Nephron (organoid): ENCODE data around the gene ASTL.
A peak's percentile ranks its signal among the peaks of the same experiment; 100 is the strongest.

Source experiments
- H3K27ac Mint-ChIP-seq, 3 experiments: 2 replicates each; pipeline ENCODE4 v1.8.0; 2020; ENCODE audit warnings: mixed read lengths in 3 of 3, mild to moderate bottlenecking in 2 of 3, moderate library complexity in 1 of 3
- H3K27me3 Mint-ChIP-seq: 2 replicates; pipeline ENCODE4 v1.8.0; 2021; ENCODE audit warnings: low read depth, mild to moderate bottlenecking, moderate library complexity, mixed read lengths
- H3K36me3 Mint-ChIP-seq: 2 replicates; pipeline ENCODE4 v1.8.0; 2020; ENCODE audit warnings: low read depth, mixed read lengths
- H3K4me1 Mint-ChIP-seq: 2 replicates; pipeline ENCODE4 v1.8.0; 2020; ENCODE audit warnings: mixed read lengths
- H3K4me3 Mint-ChIP-seq, 3 experiments: 2 replicates each; pipeline ENCODE4 v1.8.0; 2020; ENCODE audit warnings: mild to moderate bottlenecking in 3 of 3, mixed read lengths in 3 of 3, moderate library complexity in 2 of 3
- H3K9me3 Mint-ChIP-seq: 2 replicates; pipeline ENCODE4 v1.8.0; 2020; ENCODE audit warnings: mixed read lengths
- CTCF ChIP-seq, 3 experiments: fragments of 200-600 bp; sonication (generic); IDR thresholded peaks; one replicate each; pipeline ENCODE4 v1.5.0; 2021; ENCODE audit warnings: antibody characterized with exemption in 3 of 3; ENCODE audit not compliant: unreplicated experiment in 3 of 3

ASTL gene

DNA sequence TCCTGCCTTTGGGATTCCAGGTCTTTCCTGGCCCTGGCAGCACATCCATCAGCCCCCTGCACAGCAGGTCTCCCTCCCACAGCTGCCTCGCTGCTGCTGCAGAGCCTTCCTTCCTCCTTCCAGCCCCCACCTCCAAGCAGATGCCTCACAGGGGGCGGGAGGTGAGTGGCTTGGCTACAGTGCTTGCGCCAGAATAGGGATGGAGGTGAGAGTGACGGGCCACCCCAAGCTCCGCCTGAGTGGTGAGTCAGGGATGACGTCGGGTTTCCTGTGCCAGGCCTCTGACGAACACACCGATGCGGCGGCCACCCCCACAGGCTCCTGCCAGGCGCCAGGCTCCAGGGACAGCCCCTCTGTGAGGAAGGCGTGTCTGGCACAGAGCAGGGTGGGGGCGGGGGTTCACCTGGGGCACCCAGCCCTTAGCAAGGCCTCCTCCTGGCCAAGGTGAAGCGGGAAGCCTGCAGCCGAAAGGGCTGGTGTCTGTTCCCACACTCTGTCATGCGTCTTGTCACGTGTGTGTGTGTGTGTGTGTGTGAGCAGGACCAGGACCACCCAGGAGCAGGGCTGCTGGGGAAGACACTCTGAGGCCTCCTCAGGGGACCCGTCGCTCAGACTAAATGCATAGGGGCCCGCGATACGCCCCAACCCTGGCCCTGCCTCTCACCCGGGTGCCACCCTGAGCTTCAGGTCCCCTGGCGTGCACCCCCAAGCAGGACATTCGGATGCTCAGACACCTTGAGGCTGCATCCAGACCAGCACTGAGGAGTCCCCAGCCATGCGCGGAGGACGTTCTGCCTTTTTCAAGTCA lies 10.3 kb upstream of the ASTL start:
- no peak for TF ChIP-seq CTCF (IDR thresholded peaks at IDR 0.05; ENCODE audit: unreplicated experiment in 3 of 3)

DNA sequence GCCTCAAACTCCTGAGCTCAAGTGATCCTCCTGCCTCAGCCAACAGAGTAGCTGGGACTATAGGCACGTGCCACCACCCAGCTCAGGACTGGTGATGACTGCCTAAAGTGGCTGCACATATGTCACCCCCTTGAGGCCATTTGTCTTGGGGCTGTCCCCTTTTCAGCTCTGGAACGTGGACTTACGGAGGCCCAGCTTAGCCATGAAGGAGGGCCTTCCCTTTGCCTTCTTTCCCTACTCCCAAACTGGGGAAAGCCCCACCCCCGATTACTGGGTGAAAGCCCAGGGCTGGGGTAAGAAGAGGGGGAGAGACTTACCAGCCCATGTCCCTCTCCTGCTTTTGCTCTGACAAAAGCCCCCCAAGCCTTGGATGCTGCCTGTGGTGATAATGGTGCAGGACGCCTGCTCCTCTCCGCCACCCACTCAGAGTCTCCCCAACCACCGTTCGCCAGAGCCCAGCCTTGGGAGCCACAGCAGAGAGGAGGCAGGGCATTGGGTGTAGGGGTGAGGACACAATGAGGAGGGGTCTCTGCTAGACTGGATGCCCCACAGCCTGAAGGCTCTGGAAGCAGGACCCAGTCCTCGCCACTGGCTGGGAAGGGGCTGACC lies 9.4 kb upstream of the ASTL start:
- no peaks in the 10 kb centered on the region for H3K9me3 Mint-ChIP-seq
- H3K36me3 Mint-ChIP-seq = no peaks in the 10 kb centered on the region
- TF ChIP-seq CTCF (IDR thresholded peaks at IDR 0.05; ENCODE audit: unreplicated experiment in 3 of 3) = no peak
- H3K4me1 Mint-ChIP-seq = peaks cover 45% of the 10 kb centered on the region
- H3K27me3 Mint-ChIP-seq = peaks cover 8% of the 10 kb centered on the region
- peak overlapping the region; percentile 94 to 96 (median 95) for H3K27ac Mint-ChIP-seq
- peak overlapping the region in 2 of 3 experiments; percentile 77 to 84 for H3K4me3 Mint-ChIP-seq

More for the DNA sequence above, 10.3 kb upstream of the ASTL start:
- Mint-ChIP-seq H3K4me3 (peak overlapping the region; percentile 54 to 67 (median 64)), H3K27ac (peak overlapping the region; percentile 94 to 96 (median 95)), H3K4me1 (peaks cover 54% of the 10 kb centered on the region), H3K27me3 (peaks cover 8% of the 10 kb centered on the region), H3K9me3 (no peaks in the 10 kb centered on the region), H3K36me3 (no peaks in the 10 kb centered on the region)

DNA sequence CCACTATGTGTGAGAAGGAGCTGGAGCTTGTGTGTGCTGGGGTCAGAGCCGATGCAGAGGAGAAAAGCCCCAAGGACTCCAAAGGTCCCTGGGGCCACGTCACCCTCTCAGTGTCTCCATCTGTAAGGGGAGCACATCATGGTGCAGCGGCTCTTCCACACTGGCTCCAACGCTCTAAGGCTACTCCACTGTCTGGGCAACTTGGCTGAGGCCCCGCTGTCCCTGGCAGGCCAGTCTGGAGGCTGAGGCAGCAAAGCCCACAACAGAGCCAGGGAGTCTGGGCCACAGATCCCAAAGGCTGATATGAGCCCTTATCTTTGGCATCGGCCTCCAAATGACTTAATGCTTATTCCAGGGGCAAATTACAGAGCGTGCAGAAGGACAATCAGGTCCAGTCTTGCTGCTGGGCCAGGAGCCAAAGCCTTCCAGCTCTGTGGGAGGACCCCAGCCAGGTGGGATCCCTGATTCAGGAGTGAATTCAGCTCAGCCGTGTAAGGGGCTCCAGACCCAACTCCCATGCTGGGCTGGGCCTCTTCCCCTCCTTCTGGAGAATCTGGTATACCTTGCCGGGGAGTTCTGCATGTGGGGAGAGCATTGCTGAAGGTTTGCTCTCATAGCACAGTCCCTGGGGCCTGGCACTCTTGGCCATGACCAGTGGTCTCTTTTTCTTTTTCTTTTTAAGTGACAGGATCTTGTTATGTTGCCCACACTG lies 8.7 kb upstream of the ASTL start:
- Mint-ChIP-seq H3K4me1 (peaks cover 42% of the 10 kb centered on the region), H3K4me3 (peak overlapping the region; percentile 68 to 84 (median 77)), H3K9me3 (no peaks in the 10 kb centered on the region), H3K36me3 (no peaks in the 10 kb centered on the region), H3K27me3 (peaks cover 8% of the 10 kb centered on the region), H3K27ac (peak overlapping the region; percentile 94 to 95 (median 94))
- no peak for TF ChIP-seq CTCF (IDR thresholded peaks at IDR 0.05; ENCODE audit: unreplicated experiment in 3 of 3)

DNA sequence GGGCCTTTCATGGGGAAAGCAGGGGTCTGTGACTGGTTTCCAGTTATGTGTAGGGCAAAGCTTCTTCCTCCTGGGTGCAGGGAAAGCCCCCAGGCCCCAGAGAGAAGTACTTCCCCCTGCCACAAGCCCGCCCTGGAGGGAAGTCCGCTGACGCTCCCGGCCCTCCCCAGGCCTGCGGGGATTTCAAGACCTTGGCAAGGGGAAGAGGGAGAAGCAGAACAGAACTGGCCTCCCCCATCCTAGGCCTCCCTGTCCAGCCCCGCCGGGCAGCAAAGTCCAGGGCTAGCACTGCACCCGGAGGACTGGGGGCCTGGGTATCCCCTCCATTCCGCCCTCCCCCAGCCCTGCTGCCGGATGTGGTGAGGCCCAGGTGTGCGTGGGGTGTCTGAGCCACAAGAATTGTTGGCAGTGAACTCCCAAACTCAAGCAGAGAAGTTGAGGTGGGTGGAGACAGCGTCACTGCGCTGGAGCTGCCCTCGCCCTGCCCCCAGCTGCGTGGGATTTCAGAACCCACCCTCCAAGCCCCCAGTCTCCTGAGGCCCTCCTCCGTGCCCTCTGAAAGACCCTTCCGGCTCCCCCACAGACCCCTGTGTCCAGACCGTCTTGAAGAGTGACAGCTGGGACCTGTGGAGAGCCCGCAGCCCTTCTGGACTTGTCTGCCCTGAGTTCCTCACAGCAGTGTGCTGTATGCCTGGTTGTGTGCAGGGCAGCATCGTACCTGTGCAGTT lies 8.0 kb upstream of the ASTL start:
- Mint-ChIP-seq H3K36me3 (no peaks in the 10 kb centered on the region), H3K4me3 (peak overlapping the region; percentile 68 to 84 (median 83)), H3K4me1 (peaks cover 39% of the 10 kb centered on the region), H3K9me3 (no peaks in the 10 kb centered on the region), H3K27ac (peak overlapping the region; percentile 94 to 95 (median 94)), H3K27me3 (peaks cover 8% of the 10 kb centered on the region)
- no peak for TF ChIP-seq CTCF (IDR thresholded peaks at IDR 0.05; ENCODE audit: unreplicated experiment in 3 of 3)

DNA sequence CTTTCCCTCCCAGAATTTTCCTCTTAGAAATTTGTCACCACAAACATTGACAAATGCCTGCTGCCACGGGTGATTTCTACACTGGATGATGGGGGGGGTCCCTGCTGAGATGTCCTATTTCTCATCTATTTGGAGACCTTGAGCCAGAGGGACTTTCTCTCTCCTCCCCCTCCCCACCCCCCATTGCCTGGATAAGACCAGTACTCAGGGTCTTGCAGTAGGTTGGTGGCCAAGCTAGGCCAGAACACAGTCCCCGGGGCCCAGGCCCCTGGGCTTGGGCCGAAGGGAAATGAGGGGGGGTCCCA lies 7.5 kb upstream of the ASTL start:
- Mint-ChIP-seq H3K36me3 (no peaks in the 10 kb centered on the region), H3K4me3 (peak overlapping the region; percentile 67 to 84 (median 83)), H3K9me3 (no peaks in the 10 kb centered on the region), H3K27ac (peak overlapping the region; percentile 94 to 95 (median 94)), H3K4me1 (peaks cover 39% of the 10 kb centered on the region), H3K27me3 (peaks cover 8% of the 10 kb centered on the region)
- no peak for TF ChIP-seq CTCF (IDR thresholded peaks at IDR 0.05; ENCODE audit: unreplicated experiment in 3 of 3)
